B cell (primary cell): ENCODE measurements around the gene HS3ST3A1.

ENCODE experiments used
- CTCF ChIP-seq: fragments of 200-600 bp; IDR thresholded peaks from one replicate; pipeline ENCODE4 v1.8.0; 2022; ENCODE audit warnings: antibody characterized with exemption, mild to moderate bottlenecking
- EZH2 ChIP-seq: IDR thresholded peaks from 2 replicates; pipeline ENCODE4 v1.6.1; 2012; ENCODE audit warnings: borderline replicate concordance, low read depth, mild to moderate bottlenecking, moderate library complexity, low read length; ENCODE audit not compliant: insufficient read depth, poor library complexity, severe bottlenecking

- TF ChIP-seq CTCF = no peak
- TF ChIP-seq EZH2 = no peak
Measured at GRCh38 chr17:13646411-13646810, 44.7 kb upstream of the HS3ST3A1 start.
